ENCODE results near the gene TBCD. TPM values are rescaled to one million over a fixed set of nuclear protein-coding genes. Genes with fewer than 3 reads are reported as not detected.

TBCD gene
- total RNA-seq, 1 donor from 2014 or later = 118 TPM

GRCh38 chr17:82838386-82839063 is 86.7 kb downstream of the TBCD start:
- H3K4me1 Mint-ChIP-seq (ENCODE audit: low read depth, unreplicated experiment) = peaks cover 31% of the 10 kb centered on the region
- peaks cover 4% of the 10 kb centered on the region for H3K27me3 Mint-ChIP-seq (ENCODE audit: unreplicated experiment)
- H3K9me3 Mint-ChIP-seq (ENCODE audit: unreplicated experiment) = no peaks in the 10 kb centered on the region
- peak overlapping the region; percentile 16 for H3K4me3 Mint-ChIP-seq (ENCODE audit: unreplicated experiment)
- DNase-seq = no peak
- H3K36me3 Mint-ChIP-seq (ENCODE audit: unreplicated experiment) = no peaks in the 10 kb centered on the region
- no peak overlapping the region for H3K27ac Mint-ChIP-seq (ENCODE audit: unreplicated experiment)
- TF ChIP-seq CTCF (IDR thresholded peaks at IDR 0.05; ENCODE audit: partially characterized antibody, unreplicated experiment) = no peak

- H3K4me1 Mint-ChIP-seq (ENCODE audit: low read depth, unreplicated experiment) = peaks cover 36% of the 10 kb centered on the region
- no peaks in the 10 kb centered on the region for H3K36me3 Mint-ChIP-seq (ENCODE audit: unreplicated experiment)
- peak within 1 kb of the TSS; percentile 49 for H3K4me3 Mint-ChIP-seq (ENCODE audit: unreplicated experiment)
- no peak for DNase-seq
- H3K27me3 Mint-ChIP-seq (ENCODE audit: unreplicated experiment) = peaks cover 4% of the 10 kb centered on the region
- H3K27ac Mint-ChIP-seq (ENCODE audit: unreplicated experiment) = peak within 1 kb of the TSS; percentile 55
- H3K9me3 Mint-ChIP-seq (ENCODE audit: unreplicated experiment) = peaks cover 2% of the 10 kb centered on the region
- no peak for TF ChIP-seq CTCF (IDR thresholded peaks at IDR 0.05; ENCODE audit: partially characterized antibody, unreplicated experiment)
Observed at GRCh38 chr17:82839617-82840292, 87.9 kb downstream of the TBCD start, which contains the start of gene ZNF750. Gene ZNF750, minus strand, starts transcription at chr17:82840022. Its CDS starts 7,568 bp downstream, at chr17:82832454.

- Mint-ChIP-seq H3K9me3 (ENCODE audit: unreplicated experiment) (peaks cover 2% of the 10 kb centered on the region), H3K27me3 (ENCODE audit: unreplicated experiment) (peaks cover 4% of the 10 kb centered on the region), H3K4me1 (ENCODE audit: low read depth, unreplicated experiment) (peaks cover 36% of the 10 kb centered on the region), H3K27ac (ENCODE audit: unreplicated experiment) (peak overlapping the region; percentile 55), H3K4me3 (ENCODE audit: unreplicated experiment) (peak overlapping the region; percentile 49), H3K36me3 (ENCODE audit: unreplicated experiment) (no peaks in the 10 kb centered on the region)
- TF ChIP-seq CTCF (IDR thresholded peaks at IDR 0.05; ENCODE audit: partially characterized antibody, unreplicated experiment) = no peak
- no peak for DNase-seq
Observed at GRCh38 chr17:82840431-82840831, 88.6 kb downstream of the TBCD start.

- Mint-ChIP-seq H3K9me3 (ENCODE audit: unreplicated experiment) (peaks cover 2% of the 10 kb centered on the region), H3K27me3 (ENCODE audit: unreplicated experiment) (peaks cover 4% of the 10 kb centered on the region), H3K36me3 (ENCODE audit: unreplicated experiment) (no peaks in the 10 kb centered on the region), H3K4me1 (ENCODE audit: low read depth, unreplicated experiment) (peaks cover 26% of the 10 kb centered on the region), H3K4me3 (ENCODE audit: unreplicated experiment) (no peak overlapping the region), H3K27ac (ENCODE audit: unreplicated experiment) (peak overlapping the region; percentile 75)
- DNase-seq = no peak
- no peak for TF ChIP-seq CTCF (IDR thresholded peaks at IDR 0.05; ENCODE audit: partially characterized antibody, unreplicated experiment)
Observed at GRCh38 chr17:82841921-82842596, 90.2 kb downstream of the TBCD start.

All from glutamatergic neuron (in vitro differentiated cells).